ENCODE results near the gene SCN3B. TPM values are rescaled to one million over a fixed set of nuclear protein-coding genes. Genes with fewer than 3 reads are reported as not detected.

The SCN3B gene
- total and polyA plus RNA-seq, 4 donors = 0.05 to 0.17 (median 0.05) TPM; not detected in 1

DNA sequence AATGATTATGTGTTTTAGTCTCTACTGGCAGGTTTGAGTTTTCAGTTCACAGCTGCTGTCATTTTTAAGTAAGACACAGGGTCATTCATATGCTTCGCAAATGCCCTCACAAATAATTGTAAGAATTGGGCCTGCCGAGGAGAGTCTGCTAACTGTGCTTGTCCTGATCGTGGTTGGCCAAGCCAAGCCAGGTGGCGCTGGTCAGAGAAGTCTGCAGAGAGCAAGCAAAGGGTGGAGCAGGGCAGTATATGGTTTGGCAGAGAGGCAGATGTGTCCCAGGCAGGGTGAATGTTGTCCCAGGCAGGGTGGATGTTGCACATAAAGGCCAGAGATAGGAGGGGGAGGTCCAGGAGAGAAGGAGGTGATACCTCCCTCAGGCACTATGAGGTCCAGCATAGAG is 52.7 kb downstream of the SCN3B start:
- no peaks in the 10 kb centered on the region for H3K36me3 ChIP-seq (ENCODE audit: control insufficient read depth in 4 of 4, insufficient read depth in 3 of 4, low read depth in 1 of 4, low read length in 3 of 4)

DNA sequence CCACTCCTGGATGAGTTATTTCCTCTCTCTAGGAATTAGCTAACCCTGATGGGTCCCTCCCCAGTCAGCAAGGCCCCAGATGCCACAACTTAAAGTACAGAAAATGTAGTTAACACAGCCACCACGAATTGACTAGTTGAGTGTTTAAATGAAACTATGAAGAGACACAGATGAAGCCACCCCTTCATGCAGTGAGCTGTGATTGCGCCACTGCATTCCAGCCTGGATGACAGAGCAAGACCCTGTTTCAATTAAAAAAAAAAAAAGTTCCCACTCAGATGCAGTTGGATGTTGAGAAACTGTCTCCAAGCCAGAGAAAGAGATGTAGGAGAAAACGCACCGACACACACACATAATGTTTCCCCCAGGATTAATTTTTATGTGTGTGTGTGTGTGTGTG is 53.3 kb downstream of the SCN3B start:
- DNase-seq (ENCODE audit: low spot score) = no peak
- 89% methylated on average over 4 of the region's 4 CpGs for WGBS
- no peaks in the 10 kb centered on the region for H3K9me3 ChIP-seq (ENCODE audit: control insufficient read depth in 4 of 4, low read length in 3 of 4)
- no peaks in the 10 kb centered on the region for H3K36me3 ChIP-seq (ENCODE audit: control insufficient read depth in 4 of 4, insufficient read depth in 3 of 4, low read depth in 1 of 4, low read length in 3 of 4)
- H3K4me1 ChIP-seq (ENCODE audit: control insufficient read depth in 4 of 4, insufficient read depth in 4 of 4, low read length in 3 of 4) = no peaks in the 10 kb centered on the region
- H3K27ac ChIP-seq (ENCODE audit: low read depth in 1 of 2, low read length in 2 of 2) = no peak overlapping the region
- H3K4me3 ChIP-seq (ENCODE audit: low read depth in 1 of 3, low read length in 3 of 3) = no peak overlapping the region
- H3K9ac ChIP-seq (ENCODE audit: low read depth in 1 of 2, low read length in 2 of 2) = no peak overlapping the region
- no peaks in the 10 kb centered on the region for H3K27me3 ChIP-seq (ENCODE audit: control insufficient read depth in 4 of 4, insufficient read depth in 4 of 4, low read length in 3 of 4)
- no peak for TF ChIP-seq TAF1 (conservative IDR thresholded peaks at IDR 0.05)
- TF ChIP-seq, protein P1, sequence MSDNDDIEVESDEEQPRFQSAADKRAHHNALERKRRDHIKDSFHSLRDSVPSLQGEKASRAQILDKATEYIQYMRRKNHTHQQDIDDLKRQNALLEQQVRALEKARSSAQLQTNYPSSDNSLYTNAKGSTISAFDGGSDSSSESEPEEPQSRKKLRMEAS (IDR thresholded peaks at IDR 0.05) = no peak
- no peak for TF ChIP-seq FOXA2 (IDR thresholded peaks at IDR 0.05)
- no peak for TF ChIP-seq HNF4G (IDR thresholded peaks at IDR 0.05)

More for the DNA sequence above, 52.7 kb downstream of the SCN3B start:
- Histone ChIP-seq H3K4me3 (ENCODE audit: low read depth in 1 of 3, low read length in 3 of 3) (no peak overlapping the region), H3K27ac (ENCODE audit: low read depth in 1 of 2, low read length in 2 of 2) (no peak overlapping the region), H3K9ac (ENCODE audit: low read depth in 1 of 2, low read length in 2 of 2) (no peak overlapping the region), H3K4me1 (ENCODE audit: control insufficient read depth in 4 of 4, insufficient read depth in 4 of 4, low read length in 3 of 4) (no peaks in the 10 kb centered on the region), H3K27me3 (ENCODE audit: control insufficient read depth in 4 of 4, insufficient read depth in 4 of 4, low read length in 3 of 4) (no peaks in the 10 kb centered on the region), H3K9me3 (ENCODE audit: control insufficient read depth in 4 of 4, low read length in 3 of 4) (no peaks in the 10 kb centered on the region)
- DNase-seq (ENCODE audit: low spot score) = no peak
- 91% methylated on average over 4 of the region's 4 CpGs for WGBS
- TF ChIP-seq TAF1 (conservative IDR thresholded peaks at IDR 0.05) = no peak
- TF ChIP-seq, protein P2, sequence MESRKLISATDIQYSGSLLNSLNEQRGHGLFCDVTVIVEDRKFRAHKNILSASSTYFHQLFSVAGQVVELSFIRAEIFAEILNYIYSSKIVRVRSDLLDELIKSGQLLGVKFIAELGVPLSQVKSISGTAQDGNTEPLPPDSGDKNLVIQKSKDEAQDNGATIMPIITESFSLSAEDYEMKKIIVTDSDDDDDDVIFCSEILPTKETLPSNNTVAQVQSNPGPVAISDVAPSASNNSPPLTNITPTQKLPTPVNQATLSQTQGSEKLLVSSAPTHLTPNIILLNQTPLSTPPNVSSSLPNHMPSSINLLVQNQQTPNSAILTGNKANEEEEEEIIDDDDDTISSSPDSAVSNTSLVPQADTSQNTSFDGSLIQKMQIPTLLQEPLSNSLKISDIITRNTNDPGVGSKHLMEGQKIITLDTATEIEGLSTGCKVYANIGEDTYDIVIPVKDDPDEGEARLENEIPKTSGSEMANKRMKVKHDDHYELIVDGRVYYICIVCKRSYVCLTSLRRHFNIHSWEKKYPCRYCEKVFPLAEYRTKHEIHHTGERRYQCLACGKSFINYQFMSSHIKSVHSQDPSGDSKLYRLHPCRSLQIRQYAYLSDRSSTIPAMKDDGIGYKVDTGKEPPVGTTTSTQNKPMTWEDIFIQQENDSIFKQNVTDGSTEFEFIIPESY (IDR thresholded peaks at IDR 0.05) = no peak
- TF ChIP-seq EGR1 (IDR thresholded peaks at IDR 0.05; ENCODE audit: low read depth in 2 of 2) = no peak
- TF ChIP-seq JUND (IDR thresholded peaks at IDR 0.05) = no peak
- TF ChIP-seq GABPA (IDR thresholded peaks at IDR 0.05 in 1 of 2, conservative IDR thresholded peaks at IDR 0.05 in 1 of 2) = no peak
- no peak for TF ChIP-seq YY1 (IDR thresholded peaks at IDR 0.05)
- no peak for TF ChIP-seq HNF4A (conservative IDR thresholded peaks at IDR 0.05)
- TF ChIP-seq RAD21 (IDR thresholded peaks at IDR 0.05) = no peak
- no peak for TF ChIP-seq RXRA (IDR thresholded peaks at IDR 0.05)
- TF ChIP-seq NR2F2 (IDR thresholded peaks at IDR 0.05) = no peak
- TF ChIP-seq, protein P3, sequence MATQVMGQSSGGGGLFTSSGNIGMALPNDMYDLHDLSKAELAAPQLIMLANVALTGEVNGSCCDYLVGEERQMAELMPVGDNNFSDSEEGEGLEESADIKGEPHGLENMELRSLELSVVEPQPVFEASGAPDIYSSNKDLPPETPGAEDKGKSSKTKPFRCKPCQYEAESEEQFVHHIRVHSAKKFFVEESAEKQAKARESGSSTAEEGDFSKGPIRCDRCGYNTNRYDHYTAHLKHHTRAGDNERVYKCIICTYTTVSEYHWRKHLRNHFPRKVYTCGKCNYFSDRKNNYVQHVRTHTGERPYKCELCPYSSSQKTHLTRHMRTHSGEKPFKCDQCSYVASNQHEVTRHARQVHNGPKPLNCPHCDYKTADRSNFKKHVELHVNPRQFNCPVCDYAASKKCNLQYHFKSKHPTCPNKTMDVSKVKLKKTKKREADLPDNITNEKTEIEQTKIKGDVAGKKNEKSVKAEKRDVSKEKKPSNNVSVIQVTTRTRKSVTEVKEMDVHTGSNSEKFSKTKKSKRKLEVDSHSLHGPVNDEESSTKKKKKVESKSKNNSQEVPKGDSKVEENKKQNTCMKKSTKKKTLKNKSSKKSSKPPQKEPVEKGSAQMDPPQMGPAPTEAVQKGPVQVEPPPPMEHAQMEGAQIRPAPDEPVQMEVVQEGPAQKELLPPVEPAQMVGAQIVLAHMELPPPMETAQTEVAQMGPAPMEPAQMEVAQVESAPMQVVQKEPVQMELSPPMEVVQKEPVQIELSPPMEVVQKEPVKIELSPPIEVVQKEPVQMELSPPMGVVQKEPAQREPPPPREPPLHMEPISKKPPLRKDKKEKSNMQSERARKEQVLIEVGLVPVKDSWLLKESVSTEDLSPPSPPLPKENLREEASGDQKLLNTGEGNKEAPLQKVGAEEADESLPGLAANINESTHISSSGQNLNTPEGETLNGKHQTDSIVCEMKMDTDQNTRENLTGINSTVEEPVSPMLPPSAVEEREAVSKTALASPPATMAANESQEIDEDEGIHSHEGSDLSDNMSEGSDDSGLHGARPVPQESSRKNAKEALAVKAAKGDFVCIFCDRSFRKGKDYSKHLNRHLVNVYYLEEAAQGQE (IDR thresholded peaks at IDR 0.05) = no peak
- no peak for TF ChIP-seq FOXA1 (IDR thresholded peaks at IDR 0.05)
- TF ChIP-seq SP1 (IDR thresholded peaks at IDR 0.05) = no peak
- no peak for TF ChIP-seq FOXA2 (IDR thresholded peaks at IDR 0.05)
- TF ChIP-seq, protein P4, sequence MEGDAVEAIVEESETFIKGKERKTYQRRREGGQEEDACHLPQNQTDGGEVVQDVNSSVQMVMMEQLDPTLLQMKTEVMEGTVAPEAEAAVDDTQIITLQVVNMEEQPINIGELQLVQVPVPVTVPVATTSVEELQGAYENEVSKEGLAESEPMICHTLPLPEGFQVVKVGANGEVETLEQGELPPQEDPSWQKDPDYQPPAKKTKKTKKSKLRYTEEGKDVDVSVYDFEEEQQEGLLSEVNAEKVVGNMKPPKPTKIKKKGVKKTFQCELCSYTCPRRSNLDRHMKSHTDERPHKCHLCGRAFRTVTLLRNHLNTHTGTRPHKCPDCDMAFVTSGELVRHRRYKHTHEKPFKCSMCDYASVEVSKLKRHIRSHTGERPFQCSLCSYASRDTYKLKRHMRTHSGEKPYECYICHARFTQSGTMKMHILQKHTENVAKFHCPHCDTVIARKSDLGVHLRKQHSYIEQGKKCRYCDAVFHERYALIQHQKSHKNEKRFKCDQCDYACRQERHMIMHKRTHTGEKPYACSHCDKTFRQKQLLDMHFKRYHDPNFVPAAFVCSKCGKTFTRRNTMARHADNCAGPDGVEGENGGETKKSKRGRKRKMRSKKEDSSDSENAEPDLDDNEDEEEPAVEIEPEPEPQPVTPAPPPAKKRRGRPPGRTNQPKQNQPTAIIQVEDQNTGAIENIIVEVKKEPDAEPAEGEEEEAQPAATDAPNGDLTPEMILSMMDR (IDR thresholded peaks at IDR 0.05; ENCODE audit: low read depth, low read length, missing input control) = no peak
- TF ChIP-seq, protein P5, sequence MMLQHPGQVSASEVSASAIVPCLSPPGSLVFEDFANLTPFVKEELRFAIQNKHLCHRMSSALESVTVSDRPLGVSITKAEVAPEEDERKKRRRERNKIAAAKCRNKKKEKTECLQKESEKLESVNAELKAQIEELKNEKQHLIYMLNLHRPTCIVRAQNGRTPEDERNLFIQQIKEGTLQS (IDR thresholded peaks at IDR 0.05) = no peak

Data from liver (tissue), 9 donors.